ENCODE measurements around the gene EAF2. TPM values are rescaled to one million over a fixed set of nuclear protein-coding genes. Genes with fewer than 3 reads are reported as not detected.

EAF2 gene
- total and polyA plus RNA-seq, 8 donors: 2.9 to 8.6 (median 4.0) TPM

GRCh38 chr3:121885386-121885785 is 50.4 kb downstream of the EAF2 start:
- intact Hi-C loops (cut with DNase I): loop anchor here in 1 of 3 donors (10.0 kb wide), 1 partner anchor 109 kb away; no protein-coding TSS in a partner anchor
- TF ChIP-seq, protein P1, sequence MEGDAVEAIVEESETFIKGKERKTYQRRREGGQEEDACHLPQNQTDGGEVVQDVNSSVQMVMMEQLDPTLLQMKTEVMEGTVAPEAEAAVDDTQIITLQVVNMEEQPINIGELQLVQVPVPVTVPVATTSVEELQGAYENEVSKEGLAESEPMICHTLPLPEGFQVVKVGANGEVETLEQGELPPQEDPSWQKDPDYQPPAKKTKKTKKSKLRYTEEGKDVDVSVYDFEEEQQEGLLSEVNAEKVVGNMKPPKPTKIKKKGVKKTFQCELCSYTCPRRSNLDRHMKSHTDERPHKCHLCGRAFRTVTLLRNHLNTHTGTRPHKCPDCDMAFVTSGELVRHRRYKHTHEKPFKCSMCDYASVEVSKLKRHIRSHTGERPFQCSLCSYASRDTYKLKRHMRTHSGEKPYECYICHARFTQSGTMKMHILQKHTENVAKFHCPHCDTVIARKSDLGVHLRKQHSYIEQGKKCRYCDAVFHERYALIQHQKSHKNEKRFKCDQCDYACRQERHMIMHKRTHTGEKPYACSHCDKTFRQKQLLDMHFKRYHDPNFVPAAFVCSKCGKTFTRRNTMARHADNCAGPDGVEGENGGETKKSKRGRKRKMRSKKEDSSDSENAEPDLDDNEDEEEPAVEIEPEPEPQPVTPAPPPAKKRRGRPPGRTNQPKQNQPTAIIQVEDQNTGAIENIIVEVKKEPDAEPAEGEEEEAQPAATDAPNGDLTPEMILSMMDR (IDR thresholded peaks at IDR 0.05): no peak
- WGBS, 2 donors: 60 to 73% methylated on average over 2 of the region's 2 CpGs

GRCh38 chr3:121894301-121894990 is 59.4 kb downstream of the EAF2 start, which contains the start of gene SLC15A2:
TSS of gene SLC15A2 (plus strand) at chr3:121894401. CDS start at chr3:121894477, 76 bp downstream.
- H3K4me3 ChIP-seq: peak within 1 kb of the TSS in 2 of 4 donors; percentile 17 to 37
- intact Hi-C loops (cut with DNase I): no loop called here
- no peak for FAIRE-seq

More at GRCh38 chr3:121885386-121885785, 50.4 kb downstream of the EAF2 start:
- Histone ChIP-seq H3K36me3 (no peaks in the 10 kb centered on the region), H3K4me1 (peaks cover 0 to 7% (median 0%) of the 10 kb centered on the region in 3 donors), H3K4me3 (no peak overlapping the region), H3K27me3 (no peaks in the 10 kb centered on the region), H3K27ac (no peak overlapping the region), H3K9me3 (no peaks in the 10 kb centered on the region)
- DNase-seq: no peak
- no peak for ATAC-seq
- no peak for FAIRE-seq

DNA sequence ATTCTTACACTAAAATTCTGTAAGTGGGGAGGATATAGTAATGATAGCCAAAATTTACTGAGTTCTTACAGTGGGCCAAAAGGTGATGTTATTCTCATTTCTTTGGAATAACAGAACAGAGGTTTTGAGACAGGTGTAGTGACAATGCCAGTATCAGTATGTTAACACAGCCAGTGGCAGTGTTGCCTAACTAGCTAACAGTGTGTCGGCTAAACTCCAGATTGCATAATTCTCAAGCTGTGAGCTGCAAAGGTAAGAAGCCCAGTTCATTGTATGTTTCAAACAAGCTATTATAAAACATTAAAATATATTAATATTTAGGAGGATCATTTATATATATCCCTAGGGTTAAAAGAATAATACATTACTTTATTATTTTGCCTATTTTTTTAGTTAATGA is 60.1 kb downstream of the EAF2 start:
- FAIRE-seq: no peak
- 2 to 14% methylated on average over 1 of the region's 1 CpG for WGBS, 2 donors
- H3K4me3 ChIP-seq: peak overlapping the region in 2 of 4 donors; percentile 17 to 37
- H3K9me3 ChIP-seq: no peaks in the 10 kb centered on the region
- TF ChIP-seq, protein P1 (IDR thresholded peaks at IDR 0.05): no peak
- intact Hi-C loops (cut with DNase I): no loop called here
- H3K27ac ChIP-seq: peak overlapping the region in 3 of 4 donors; percentile 52 to 83 (median 79)
- ATAC-seq: peak; percentile 92 to 95 (median 92)
- H3K4me1 ChIP-seq: peaks cover 0 to 21% (median 5%) of the 10 kb centered on the region in 3 donors
- peaks cover 0 to 5% (median 0%) of the 10 kb centered on the region in 3 donors for H3K36me3 ChIP-seq
- H3K27me3 ChIP-seq: no peaks in the 10 kb centered on the region
- DNase-seq: peak in 2 of 6 donors; percentile 16 to 31

More at GRCh38 chr3:121894301-121894990, 59.4 kb downstream of the EAF2 start, which contains the start of gene SLC15A2:
- DNase-seq (peak in 4 of 6 donors; percentile 37 to 62 (median 48)), ATAC-seq (peak; percentile 77 to 89 (median 87))
- peaks cover 0 to 21% (median 5%) of the 10 kb centered on the region in 3 donors for H3K4me1 ChIP-seq
- WGBS, 2 donors: 4 to 8% methylated on average over 3 of the region's 3 CpGs
- H3K36me3 ChIP-seq: no peaks in the 10 kb centered on the region
- H3K27me3 ChIP-seq: no peaks in the 10 kb centered on the region
- no peaks in the 10 kb centered on the region for H3K9me3 ChIP-seq
- H3K27ac ChIP-seq: peak within 1 kb of the TSS; percentile 31 to 83 (median 66)
- TF ChIP-seq, protein P1 (IDR thresholded peaks at IDR 0.05): no peak

DNA sequence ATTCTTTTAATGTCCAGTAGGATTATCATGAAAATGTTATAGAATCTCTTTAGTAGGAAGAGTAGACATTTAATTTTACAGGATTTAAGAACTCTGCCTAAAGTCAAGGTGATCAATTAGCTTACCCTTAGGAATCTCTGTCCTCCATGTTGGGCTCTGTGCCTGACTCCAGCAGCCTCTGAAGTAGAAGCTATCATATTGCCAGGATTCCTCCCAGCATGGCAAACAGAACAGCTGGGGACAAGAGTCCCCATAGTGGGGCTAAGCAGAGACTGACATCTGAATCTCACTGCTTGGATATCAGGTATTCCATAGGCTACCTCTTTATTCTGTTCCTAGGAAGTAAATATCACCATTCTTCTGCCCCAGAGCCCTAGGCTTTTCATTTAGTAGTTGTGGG is 60.7 kb downstream of the EAF2 start:
- H3K4me3 ChIP-seq: no peak overlapping the region
- FAIRE-seq: no peak

More for the DNA sequence above, 60.7 kb downstream of the EAF2 start:
- H3K4me1 ChIP-seq: peaks cover 0 to 21% (median 5%) of the 10 kb centered on the region in 3 donors
- peaks cover 0 to 5% (median 0%) of the 10 kb centered on the region in 3 donors for H3K36me3 ChIP-seq
- H3K9me3 ChIP-seq: no peaks in the 10 kb centered on the region
- ATAC-seq (no peak), DNase-seq (no peak)
- intact Hi-C loops (cut with DNase I): no loop called here
- H3K27me3 ChIP-seq: no peaks in the 10 kb centered on the region
- peak overlapping the region in 1 of 4 donors; percentile 83 for H3K27ac ChIP-seq
- TF ChIP-seq, protein P1 (IDR thresholded peaks at IDR 0.05): no peak

Data from pancreas (tissue), 10 donors.